Gastrocnemius medialis (tissue), 4 donors: ENCODE data around the gene CHRD.

Experiments used
- CTCF ChIP-seq, 5 experiments: fragments of 450-650 bp in 3 of 5; fragments of 200-600 bp in 2 of 5; sonication (generic) in 2 of 5; IDR thresholded peaks in 4 of 5; conservative IDR thresholded peaks in 1 of 5; 1 replicate in 4 of 5; 2 replicates in 1 of 5; pipeline ENCODE4 v1.5.1; 2016 to 2019; ENCODE audit warnings: antibody characterized with exemption in 5 of 5, mild to moderate bottlenecking in 3 of 5, moderate library complexity in 3 of 5
- POLR2A ChIP-seq, 2 donors: fragments of 450-650 bp; IDR thresholded peaks; one replicate each; pipeline ENCODE4 v1.6.1; 2017; ENCODE audit warnings: antibody characterized with exemption in 2 of 2, mild to moderate bottlenecking in 2 of 2, moderate library complexity in 2 of 2

DNA sequence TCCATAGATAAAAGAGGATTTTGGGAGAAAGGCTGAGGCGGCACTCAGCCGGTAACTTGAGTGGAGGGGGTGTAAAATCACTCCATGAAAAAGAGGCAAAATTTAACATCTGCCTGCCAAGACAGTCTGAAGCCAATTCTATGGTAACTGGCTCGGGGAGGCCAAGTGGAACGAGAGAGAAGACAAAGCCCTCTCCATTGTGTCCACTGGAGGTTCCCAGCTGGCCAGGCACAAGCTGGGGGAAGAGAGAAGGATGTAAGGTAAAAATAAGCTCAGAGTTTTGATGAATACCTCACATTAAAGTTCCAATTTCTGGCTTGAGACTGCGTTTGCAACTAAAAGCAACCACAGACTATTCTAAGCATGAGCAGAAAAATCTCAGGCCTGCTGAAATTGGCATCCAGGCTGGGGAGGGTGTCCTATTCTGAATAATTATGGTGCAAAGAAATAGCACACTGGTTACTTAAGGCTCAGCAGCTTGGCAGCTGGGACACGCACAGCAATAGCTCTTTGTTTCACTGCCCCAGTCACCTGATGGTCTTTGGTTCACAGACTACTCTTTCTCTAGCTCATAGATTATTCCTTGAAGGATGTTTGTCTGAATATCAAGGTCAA, 48.8 kb downstream of the CHRD start:
- TF ChIP-seq POLR2A (IDR thresholded peaks at IDR 0.05) (no peak), CTCF (IDR thresholded peaks at IDR 0.05 in 4 of 5, conservative IDR thresholded peaks at IDR 0.05 in 1 of 5) (no peak)
